ENCODE measurements around the gene GALNT18. TPM values are rescaled to one million over a fixed set of nuclear protein-coding genes. Genes with fewer than 3 reads are reported as not detected.

Gene GALNT18
- total RNA-seq, 1 donor from 2014 or later: 38.4 TPM

GRCh38 chr11:11628651-11629050, 6.8 kb upstream of the GALNT18 start:
- peaks cover 4% of the 10 kb centered on the region for H3K4me1 Mint-ChIP-seq (ENCODE audit: low read depth)
- H3K36me3 Mint-ChIP-seq (ENCODE audit: low read depth): no peaks in the 10 kb centered on the region
- no peak for DNase-seq (ENCODE audit: low spot score)
- H3K9me3 Mint-ChIP-seq (ENCODE audit: low read depth): no peaks in the 10 kb centered on the region
- no peak overlapping the region for H3K27ac Mint-ChIP-seq (ENCODE audit: unreplicated experiment)
- peaks cover 14% of the 10 kb centered on the region for H3K27me3 Mint-ChIP-seq (ENCODE audit: low read depth)
- no peak overlapping the region for H3K4me3 Mint-ChIP-seq (ENCODE audit: unreplicated experiment)
- TF ChIP-seq, protein P1, sequence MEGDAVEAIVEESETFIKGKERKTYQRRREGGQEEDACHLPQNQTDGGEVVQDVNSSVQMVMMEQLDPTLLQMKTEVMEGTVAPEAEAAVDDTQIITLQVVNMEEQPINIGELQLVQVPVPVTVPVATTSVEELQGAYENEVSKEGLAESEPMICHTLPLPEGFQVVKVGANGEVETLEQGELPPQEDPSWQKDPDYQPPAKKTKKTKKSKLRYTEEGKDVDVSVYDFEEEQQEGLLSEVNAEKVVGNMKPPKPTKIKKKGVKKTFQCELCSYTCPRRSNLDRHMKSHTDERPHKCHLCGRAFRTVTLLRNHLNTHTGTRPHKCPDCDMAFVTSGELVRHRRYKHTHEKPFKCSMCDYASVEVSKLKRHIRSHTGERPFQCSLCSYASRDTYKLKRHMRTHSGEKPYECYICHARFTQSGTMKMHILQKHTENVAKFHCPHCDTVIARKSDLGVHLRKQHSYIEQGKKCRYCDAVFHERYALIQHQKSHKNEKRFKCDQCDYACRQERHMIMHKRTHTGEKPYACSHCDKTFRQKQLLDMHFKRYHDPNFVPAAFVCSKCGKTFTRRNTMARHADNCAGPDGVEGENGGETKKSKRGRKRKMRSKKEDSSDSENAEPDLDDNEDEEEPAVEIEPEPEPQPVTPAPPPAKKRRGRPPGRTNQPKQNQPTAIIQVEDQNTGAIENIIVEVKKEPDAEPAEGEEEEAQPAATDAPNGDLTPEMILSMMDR (IDR thresholded peaks at IDR 0.05): no peak

DNA sequence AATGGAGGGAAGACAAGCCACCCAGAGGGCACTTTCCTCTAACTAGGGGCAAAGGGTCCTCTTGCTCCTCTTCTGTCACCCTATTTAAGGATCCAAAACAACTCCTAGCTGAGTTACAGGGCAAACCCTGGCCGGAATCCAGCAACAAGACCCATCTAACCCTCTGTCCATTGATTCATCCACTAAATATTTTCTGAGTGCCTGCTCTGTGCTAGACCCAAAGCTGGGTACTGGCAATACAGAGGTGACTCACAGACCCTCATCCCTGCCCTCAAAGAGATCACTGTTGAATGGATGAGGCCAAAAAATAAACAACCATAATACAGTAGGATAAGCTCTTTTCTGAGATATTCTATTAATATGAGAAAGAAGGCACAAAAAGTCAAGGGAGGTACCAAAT, 4.3 kb upstream of the GALNT18 start:
- Mint-ChIP-seq H3K36me3 (ENCODE audit: low read depth) (no peaks in the 10 kb centered on the region), H3K4me3 (ENCODE audit: unreplicated experiment) (no peak overlapping the region), H3K4me1 (ENCODE audit: low read depth) (peaks cover 9% of the 10 kb centered on the region), H3K9me3 (ENCODE audit: low read depth) (no peaks in the 10 kb centered on the region), H3K27ac (ENCODE audit: unreplicated experiment) (no peak overlapping the region), H3K27me3 (ENCODE audit: low read depth) (peaks cover 14% of the 10 kb centered on the region)
- TF ChIP-seq, protein P1 (IDR thresholded peaks at IDR 0.05): no peak
- DNase-seq (ENCODE audit: low spot score): no peak

- peaks cover 6% of the 10 kb centered on the region for H3K27me3 Mint-ChIP-seq (ENCODE audit: low read depth)
- H3K4me1 Mint-ChIP-seq (ENCODE audit: low read depth): peaks cover 16% of the 10 kb centered on the region
- H3K27ac Mint-ChIP-seq (ENCODE audit: unreplicated experiment): no peak overlapping the region
- DNase-seq (ENCODE audit: low spot score): no peak
- no peaks in the 10 kb centered on the region for H3K9me3 Mint-ChIP-seq (ENCODE audit: low read depth)
- H3K36me3 Mint-ChIP-seq (ENCODE audit: low read depth): no peaks in the 10 kb centered on the region
- H3K4me3 Mint-ChIP-seq (ENCODE audit: unreplicated experiment): no peak overlapping the region
- TF ChIP-seq, protein P1 (IDR thresholded peaks at IDR 0.05): peak; percentile 26
These were observed 3.1 kb upstream of the GALNT18 start for GRCh38 chr11:11624926-11625325.

GRCh38 chr11:11624204-11624603, 2.4 kb upstream of the GALNT18 start:
- Mint-ChIP-seq H3K4me3 (ENCODE audit: unreplicated experiment) (no peak overlapping the region), H3K9me3 (ENCODE audit: low read depth) (no peaks in the 10 kb centered on the region), H3K27me3 (ENCODE audit: low read depth) (peaks cover 1% of the 10 kb centered on the region), H3K4me1 (ENCODE audit: low read depth) (peaks cover 23% of the 10 kb centered on the region), H3K36me3 (ENCODE audit: low read depth) (no peaks in the 10 kb centered on the region), H3K27ac (ENCODE audit: unreplicated experiment) (no peak overlapping the region)
- TF ChIP-seq, protein P1 (IDR thresholded peaks at IDR 0.05): no peak
- DNase-seq (ENCODE audit: low spot score): no peak

- no peak overlapping the region for H3K27ac Mint-ChIP-seq (ENCODE audit: unreplicated experiment)
- H3K27me3 Mint-ChIP-seq (ENCODE audit: low read depth): no peaks in the 10 kb centered on the region
- DNase-seq (ENCODE audit: low spot score): no peak
- H3K36me3 Mint-ChIP-seq (ENCODE audit: low read depth): no peaks in the 10 kb centered on the region
- no peaks in the 10 kb centered on the region for H3K9me3 Mint-ChIP-seq (ENCODE audit: low read depth)
- peaks cover 38% of the 10 kb centered on the region for H3K4me1 Mint-ChIP-seq (ENCODE audit: low read depth)
- TF ChIP-seq, protein P1 (IDR thresholded peaks at IDR 0.05): no peak
- no peak overlapping the region for H3K4me3 Mint-ChIP-seq (ENCODE audit: unreplicated experiment)
These were observed 967 bp upstream of the GALNT18 start for GRCh38 chr11:11622772-11623171.
